Left ventricle myocardium inferior (tissue), 1 donor: ENCODE results near the gene PSAPL1. TPM values are rescaled to one million over a fixed set of nuclear protein-coding genes. Genes with fewer than 3 reads are reported as not detected.
"Not testable (repeated sequence)": the region's sequence is repeated elsewhere in the genome, so short reads cannot be mapped to it uniquely, and the experiment has no call there.

Experiments used
- DNase-seq: peaks from one replicate; pipeline ENCODE4 v3.0.0-alpha.2; 2020
- H3K27ac ChIP-seq: fragments of 200-600 bp; replicated peaks from 2 replicates; pipeline ENCODE4 v1.8.0; 2021
- H3K27me3 ChIP-seq: fragments of 200-600 bp; 2 replicates; pipeline ENCODE4 v1.8.0; 2021; ENCODE audit warnings: low read depth
- H3K36me3 ChIP-seq: fragments of 200-600 bp; 2 replicates; pipeline ENCODE4 v1.8.0; 2021
- H3K4me1 ChIP-seq: fragments of 200-600 bp; 2 replicates; pipeline ENCODE4 v1.8.0; 2021
- H3K4me3 ChIP-seq: fragments of 200-600 bp; 2 replicates; pipeline ENCODE4 v1.8.0; 2021; ENCODE audit warnings: mild to moderate bottlenecking, moderate library complexity
- H3K9me3 ChIP-seq: fragments of 200-600 bp; replicated peaks from 2 replicates; pipeline ENCODE4 v1.8.0; 2021
- intact Hi-C: fragments of 100-400 bp; cut with micrococcal nuclease; formaldehyde crosslinking; loops from one replicate; pipeline ENCODE4 v1.11.0; 2022
- total RNA-seq: library from RNA; stranded (reverse); fragmentation: NEBNext Ultra II Directional; extraction: Animal tissue kit (Norgen Biotek cat#: 25700); gene quantifications from one replicate; pipeline ENCODE4 v1.2.1, GENCODE V29; 2021
- TF ChIP-seq, protein P1 (sequence below): fragments of 200-600 bp; IDR thresholded peaks from 2 replicates; pipeline ENCODE4 v1.8.0; 2021; ENCODE audit warnings: antibody characterized with exemption, mild to moderate bottlenecking, borderline replicate concordance
- donor health status: DM: no; HTN: yes; CAD: no; lungs with severe emphysema.

The PSAPL1 gene
- total RNA-seq, 1 donor from 2014 or later: not detected

GRCh38 chr4:7459471-7459870 lies 24.7 kb upstream of the PSAPL1 start:
- H3K27me3 ChIP-seq: peaks cover 17% of the 10 kb centered on the region
- DNase-seq: no peak
- no peak overlapping the region for H3K27ac ChIP-seq
- intact Hi-C loops: no loop called here
- H3K4me1 ChIP-seq: peaks cover 14% of the 10 kb centered on the region
- no peaks in the 10 kb centered on the region for H3K36me3 ChIP-seq
- no peak overlapping the region for H3K4me3 ChIP-seq
- no peaks in the 10 kb centered on the region for H3K9me3 ChIP-seq
- TF ChIP-seq, protein P1, sequence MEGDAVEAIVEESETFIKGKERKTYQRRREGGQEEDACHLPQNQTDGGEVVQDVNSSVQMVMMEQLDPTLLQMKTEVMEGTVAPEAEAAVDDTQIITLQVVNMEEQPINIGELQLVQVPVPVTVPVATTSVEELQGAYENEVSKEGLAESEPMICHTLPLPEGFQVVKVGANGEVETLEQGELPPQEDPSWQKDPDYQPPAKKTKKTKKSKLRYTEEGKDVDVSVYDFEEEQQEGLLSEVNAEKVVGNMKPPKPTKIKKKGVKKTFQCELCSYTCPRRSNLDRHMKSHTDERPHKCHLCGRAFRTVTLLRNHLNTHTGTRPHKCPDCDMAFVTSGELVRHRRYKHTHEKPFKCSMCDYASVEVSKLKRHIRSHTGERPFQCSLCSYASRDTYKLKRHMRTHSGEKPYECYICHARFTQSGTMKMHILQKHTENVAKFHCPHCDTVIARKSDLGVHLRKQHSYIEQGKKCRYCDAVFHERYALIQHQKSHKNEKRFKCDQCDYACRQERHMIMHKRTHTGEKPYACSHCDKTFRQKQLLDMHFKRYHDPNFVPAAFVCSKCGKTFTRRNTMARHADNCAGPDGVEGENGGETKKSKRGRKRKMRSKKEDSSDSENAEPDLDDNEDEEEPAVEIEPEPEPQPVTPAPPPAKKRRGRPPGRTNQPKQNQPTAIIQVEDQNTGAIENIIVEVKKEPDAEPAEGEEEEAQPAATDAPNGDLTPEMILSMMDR: no peak

DNA sequence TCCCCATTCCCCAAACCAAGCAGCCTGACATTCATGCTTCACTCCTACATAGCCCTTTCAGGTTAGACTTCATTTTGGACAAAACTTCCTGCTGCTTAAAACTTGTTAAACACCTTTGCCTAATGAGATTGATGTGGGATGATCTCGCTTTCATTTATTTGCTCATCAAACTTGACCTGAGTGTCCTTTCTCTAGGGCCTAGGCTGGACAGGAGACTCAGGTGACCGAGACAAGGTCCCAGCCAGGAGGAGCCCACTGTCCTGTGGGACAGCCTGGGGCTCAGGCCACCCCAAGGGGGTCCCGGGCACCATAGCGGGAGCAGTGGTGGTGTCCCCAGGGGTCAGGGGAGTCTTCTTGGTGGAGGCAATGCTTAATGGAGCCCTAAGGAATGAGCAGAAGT lies 23.7 kb upstream of the PSAPL1 start:
- no peak for DNase-seq
- TF ChIP-seq, protein P1: no peak
- Histone ChIP-seq H3K27me3 (peaks cover 17% of the 10 kb centered on the region), H3K27ac (no peak overlapping the region), H3K9me3 (no peaks in the 10 kb centered on the region), H3K36me3 (no peaks in the 10 kb centered on the region), H3K4me1 (peaks cover 14% of the 10 kb centered on the region), H3K4me3 (no peak overlapping the region)
- intact Hi-C loops: no loop called here

GRCh38 chr4:7458066-7458425 lies 23.3 kb upstream of the PSAPL1 start:
- H3K4me3 ChIP-seq: no peak overlapping the region
- peaks cover 17% of the 10 kb centered on the region for H3K27me3 ChIP-seq
- intact Hi-C loops: no loop called here
- TF ChIP-seq, protein P1: no peak
- no peak overlapping the region for H3K27ac ChIP-seq
- no peak for DNase-seq
- H3K4me1 ChIP-seq: peaks cover 10% of the 10 kb centered on the region
- no peaks in the 10 kb centered on the region for H3K9me3 ChIP-seq
- H3K36me3 ChIP-seq: no peaks in the 10 kb centered on the region

DNA sequence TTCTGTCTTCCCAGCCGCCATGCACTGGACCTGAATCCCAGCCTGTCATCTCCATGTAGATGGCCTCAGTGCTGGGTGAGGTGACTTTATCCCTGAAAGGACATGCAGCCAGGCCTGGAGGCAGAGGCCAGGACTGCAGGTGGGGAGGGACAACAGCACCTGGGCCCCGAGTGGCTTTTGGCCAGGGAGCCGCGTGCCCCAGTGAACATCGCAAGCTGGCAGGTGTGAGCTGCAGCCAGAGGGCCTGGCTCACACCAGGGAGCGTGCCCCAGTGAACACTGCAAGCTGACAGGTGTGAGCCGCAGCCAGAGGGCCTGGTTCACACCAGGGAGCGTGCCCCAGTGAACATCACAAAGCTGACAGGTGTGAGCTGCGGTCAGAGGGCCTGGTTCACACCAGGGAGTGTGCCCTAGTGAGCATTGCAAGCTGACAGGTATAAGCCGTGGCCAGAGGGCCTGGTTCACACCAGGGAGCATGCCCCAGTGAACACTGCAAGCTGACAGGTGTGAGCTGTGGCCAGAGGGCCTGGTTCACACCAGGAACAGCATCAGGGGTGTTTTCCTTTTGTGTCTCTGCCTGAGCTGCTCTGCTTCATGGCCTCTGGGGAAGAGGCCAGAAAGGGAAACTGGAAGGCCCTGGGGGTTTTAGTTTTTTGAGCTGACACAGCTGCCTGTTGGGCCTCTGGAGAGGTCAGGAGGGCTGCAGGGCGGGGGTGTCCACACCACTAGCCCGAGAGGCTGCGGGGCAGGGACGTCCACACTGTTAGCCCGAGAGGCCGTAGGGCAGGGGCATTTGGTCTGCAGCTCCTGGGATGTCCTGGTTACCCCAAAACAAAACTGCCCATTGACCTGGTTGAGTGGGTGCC lies 22.7 kb upstream of the PSAPL1 start:
- Histone ChIP-seq H3K4me1 (peaks cover 4% of the 10 kb centered on the region), H3K27me3 (peaks cover 17% of the 10 kb centered on the region), H3K36me3 (no peaks in the 10 kb centered on the region), H3K27ac (no peak overlapping the region), H3K9me3 (no peaks in the 10 kb centered on the region), H3K4me3 (no peak overlapping the region)
- intact Hi-C loops: no loop called here
- TF ChIP-seq, protein P1: no peak
- DNase-seq: no peak

DNA sequence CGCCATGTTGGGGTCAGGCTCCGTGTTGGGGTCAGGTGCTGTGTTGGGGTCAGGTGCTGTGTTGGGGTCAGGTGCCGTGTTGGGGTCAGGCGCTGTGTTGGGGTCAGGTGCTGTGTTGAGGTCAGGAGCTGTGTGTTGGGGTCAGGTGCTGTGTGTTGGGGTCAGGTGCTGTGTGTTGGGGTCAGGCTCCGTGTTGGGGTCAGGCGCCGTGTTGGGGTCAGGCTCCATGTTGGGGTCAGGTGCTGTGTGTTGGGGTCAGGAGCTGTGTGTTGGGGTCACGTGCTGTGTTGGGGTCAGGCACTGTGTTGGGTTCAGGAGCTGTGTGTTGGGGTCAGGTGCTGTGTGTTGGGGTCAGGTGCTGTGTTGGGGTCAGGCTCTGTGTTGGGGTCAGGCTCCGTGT lies 18.1 kb upstream of the PSAPL1 start:
- H3K4me3 ChIP-seq, DNase-seq, H3K27me3 ChIP-seq, H3K4me1 ChIP-seq, H3K9me3 ChIP-seq, intact Hi-C loops, H3K27ac ChIP-seq, H3K36me3 ChIP-seq: not testable (repeated sequence)

- intact Hi-C loops: no loop called here
- H3K9me3 ChIP-seq: no peaks in the 10 kb centered on the region
- H3K4me3 ChIP-seq: no peak overlapping the region
- H3K36me3 ChIP-seq: no peaks in the 10 kb centered on the region
- H3K27ac ChIP-seq: no peak overlapping the region
- DNase-seq: no peak
- H3K27me3 ChIP-seq: peaks cover 4% of the 10 kb centered on the region
- no peaks in the 10 kb centered on the region for H3K4me1 ChIP-seq
- TF ChIP-seq, protein P1: no peak
Measured at GRCh38 chr4:7451800-7452199, 17.1 kb upstream of the PSAPL1 start.
